ENCODE results near the gene FDX2.

The FDX2 gene

DNA sequence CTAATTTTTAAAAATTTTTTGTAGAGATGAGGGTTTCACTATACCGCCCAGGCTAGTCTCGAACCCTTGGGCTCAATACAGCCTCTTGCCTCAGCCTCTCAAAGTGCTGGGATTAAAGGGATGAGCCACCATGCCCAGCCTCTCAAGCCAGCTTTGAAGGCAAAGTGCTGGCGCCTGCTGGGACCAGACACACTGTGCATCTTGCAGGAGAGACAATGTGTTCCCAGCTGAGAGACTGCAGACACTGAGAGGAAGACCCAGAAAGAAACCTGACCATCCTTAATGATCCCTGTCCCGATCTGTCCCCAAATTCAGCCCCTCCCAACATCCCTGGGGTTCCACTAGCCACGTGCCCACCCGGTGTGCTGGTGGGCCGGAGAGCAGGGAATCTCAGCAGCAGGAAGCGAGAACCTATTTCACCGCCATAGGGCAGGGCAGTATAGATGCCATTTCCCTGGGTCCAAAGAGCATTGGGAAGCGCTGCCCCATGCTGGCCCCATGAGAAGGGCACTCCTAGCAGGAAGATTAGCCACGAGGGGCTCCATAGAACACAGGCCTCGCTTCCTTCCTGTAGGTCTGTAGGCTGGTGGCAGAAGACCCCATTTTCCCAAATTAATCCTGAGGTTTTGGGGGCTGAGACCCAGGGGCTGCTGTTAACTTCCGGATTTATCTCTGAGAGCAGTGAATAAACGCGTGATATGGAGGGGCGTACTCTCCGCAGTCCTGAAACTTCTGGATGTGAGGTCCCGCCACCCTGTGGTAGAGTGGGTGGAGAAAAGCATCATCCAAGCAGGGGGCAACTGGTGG lies 16.5 kb upstream of the FDX2 start:
- Histone ChIP-seq H3K27ac (ENCODE audit: low read depth, low read length, severe bottlenecking) (peak overlapping the region; percentile 96), H3K4me3 (ENCODE audit: extremely low read depth, insufficient read depth, low read length, poor library complexity, severe bottlenecking) (peak overlapping the region; percentile 81), H3K36me3 (ENCODE audit: control insufficient read depth, insufficient read depth, low read length) (peaks cover 40% of the 10 kb centered on the region), H3K9me3 (ENCODE audit: control insufficient read depth, low read length) (no peaks in the 10 kb centered on the region), H3K4me1 (ENCODE audit: control insufficient read depth, insufficient read depth, low read length, poor library complexity, severe bottlenecking) (peaks cover 4% of the 10 kb centered on the region)
- 39 to 43% methylated on average over 12 to 16 of the region's 18 CpGs for WGBS, 2 experiments (ENCODE audit: insufficient coverage in 2 of 2)

DNA sequence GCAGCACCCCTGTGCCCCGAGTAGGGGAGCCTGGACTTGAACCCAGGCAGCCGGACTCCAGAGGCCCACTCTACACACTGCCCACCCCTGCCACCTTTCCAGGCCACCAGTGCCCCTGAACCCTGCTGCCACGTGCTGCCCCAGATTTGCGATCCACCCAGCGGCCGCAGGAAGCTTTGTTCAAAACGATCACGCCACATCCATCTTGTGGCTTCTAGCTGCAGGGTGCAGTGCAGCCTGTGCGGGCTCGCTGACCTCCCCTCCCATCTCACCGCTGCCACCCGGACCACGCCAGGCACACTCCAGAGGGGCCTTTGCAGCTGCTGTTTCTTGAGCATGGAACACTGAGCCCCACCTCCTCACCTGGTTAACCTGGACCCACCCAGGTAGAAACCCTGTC lies 13.7 kb upstream of the FDX2 start:
- Histone ChIP-seq H3K27ac (ENCODE audit: low read depth, low read length, severe bottlenecking) (no peak overlapping the region), H3K4me3 (ENCODE audit: extremely low read depth, insufficient read depth, low read length, poor library complexity, severe bottlenecking) (no peak overlapping the region), H3K4me1 (ENCODE audit: control insufficient read depth, insufficient read depth, low read length, poor library complexity, severe bottlenecking) (peaks cover 4% of the 10 kb centered on the region), H3K9me3 (ENCODE audit: control insufficient read depth, low read length) (no peaks in the 10 kb centered on the region), H3K36me3 (ENCODE audit: control insufficient read depth, insufficient read depth, low read length) (peaks cover 65% of the 10 kb centered on the region)
- 97 to 98% methylated on average over 11 to 12 of the region's 13 CpGs for WGBS, 2 experiments (ENCODE audit: insufficient coverage in 2 of 2)

DNA sequence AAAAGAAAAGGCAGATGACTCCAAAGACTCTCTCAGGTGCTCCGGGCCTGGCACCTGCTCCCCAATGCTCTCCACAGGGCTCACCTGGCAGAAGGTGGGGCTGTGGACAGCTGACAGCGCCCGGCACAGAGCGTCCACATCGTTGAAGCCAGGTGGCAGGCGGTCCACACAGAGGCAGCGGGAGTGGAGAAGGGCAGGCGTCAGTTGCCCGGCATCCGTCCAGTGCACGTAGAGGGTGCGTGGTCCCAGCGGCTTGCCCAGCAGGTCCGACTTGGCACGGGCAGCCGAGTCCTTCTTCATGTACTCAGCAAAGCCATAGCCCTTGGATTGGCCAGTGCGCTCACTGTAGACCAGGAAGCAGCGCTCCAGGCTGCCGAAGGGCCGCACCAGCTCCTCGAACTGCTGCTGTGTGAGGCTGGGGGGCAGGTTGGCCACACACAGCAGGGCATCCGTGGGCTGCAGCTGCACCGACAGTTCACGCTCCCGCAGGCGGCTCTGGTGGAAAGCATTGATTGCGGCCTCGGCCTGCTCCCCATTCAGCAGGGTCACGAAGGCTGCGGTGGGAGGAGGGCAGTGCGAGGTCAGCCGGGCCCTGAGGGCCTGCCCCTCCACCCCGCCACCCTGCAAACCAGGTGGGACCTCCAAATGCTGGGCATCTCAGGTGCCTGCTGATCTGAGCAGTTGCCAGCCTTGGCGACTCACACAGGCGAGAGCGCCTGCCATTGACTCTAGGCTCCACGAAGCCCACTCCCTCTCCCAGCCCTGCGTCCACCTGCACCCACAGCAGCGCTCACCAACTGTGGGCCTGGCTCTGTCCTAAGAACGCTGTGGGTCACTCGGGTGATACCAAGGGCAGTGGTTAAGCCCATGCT lies 13.0 kb upstream of the FDX2 start:
- peaks cover 73% of the 10 kb centered on the region for H3K36me3 ChIP-seq (ENCODE audit: control insufficient read depth, insufficient read depth, low read length)
- no peak overlapping the region for H3K4me3 ChIP-seq (ENCODE audit: extremely low read depth, insufficient read depth, low read length, poor library complexity, severe bottlenecking)
- no peak overlapping the region for H3K27ac ChIP-seq (ENCODE audit: low read depth, low read length, severe bottlenecking)
- H3K4me1 ChIP-seq (ENCODE audit: control insufficient read depth, insufficient read depth, low read length, poor library complexity, severe bottlenecking), result peaks cover 4% of the 10 kb centered on the region
- WGBS, 2 experiments (ENCODE audit: insufficient coverage in 2 of 2), result 97 to 98% methylated on average over 39 of the region's 41 CpGs
- H3K9me3 ChIP-seq (ENCODE audit: control insufficient read depth, low read length), result no peaks in the 10 kb centered on the region

DNA sequence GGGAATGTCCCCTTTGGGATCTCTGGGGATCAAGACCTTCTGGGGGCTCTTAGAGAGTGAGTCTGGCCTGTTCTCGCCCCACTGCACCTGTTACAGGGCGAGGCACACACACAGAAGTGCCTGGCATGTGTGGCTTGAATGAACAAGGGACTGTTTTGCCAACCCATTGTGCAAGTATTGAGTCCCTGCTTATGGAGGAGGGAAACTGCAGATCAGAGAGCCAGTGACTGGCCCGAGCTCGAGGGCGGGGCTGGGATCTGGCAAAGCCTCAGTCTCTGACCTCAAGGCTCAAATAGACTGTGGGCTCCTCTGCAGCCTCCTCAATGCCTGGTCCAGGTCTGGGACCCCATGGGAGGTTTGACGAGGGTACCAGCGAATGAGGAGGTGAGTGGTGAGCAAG lies 12.0 kb upstream of the FDX2 start:
- H3K27ac ChIP-seq (ENCODE audit: low read depth, low read length, severe bottlenecking), result no peak overlapping the region
- H3K4me3 ChIP-seq (ENCODE audit: extremely low read depth, insufficient read depth, low read length, poor library complexity, severe bottlenecking), result no peak overlapping the region
- H3K9me3 ChIP-seq (ENCODE audit: control insufficient read depth, low read length), result no peaks in the 10 kb centered on the region
- WGBS, 2 experiments (ENCODE audit: insufficient coverage in 2 of 2), result 95 to 98% methylated on average over 7 of the region's 7 CpGs
- H3K4me1 ChIP-seq (ENCODE audit: control insufficient read depth, insufficient read depth, low read length, poor library complexity, severe bottlenecking), result peaks cover 4% of the 10 kb centered on the region
- peaks cover 83% of the 10 kb centered on the region for H3K36me3 ChIP-seq (ENCODE audit: control insufficient read depth, insufficient read depth, low read length)

DNA sequence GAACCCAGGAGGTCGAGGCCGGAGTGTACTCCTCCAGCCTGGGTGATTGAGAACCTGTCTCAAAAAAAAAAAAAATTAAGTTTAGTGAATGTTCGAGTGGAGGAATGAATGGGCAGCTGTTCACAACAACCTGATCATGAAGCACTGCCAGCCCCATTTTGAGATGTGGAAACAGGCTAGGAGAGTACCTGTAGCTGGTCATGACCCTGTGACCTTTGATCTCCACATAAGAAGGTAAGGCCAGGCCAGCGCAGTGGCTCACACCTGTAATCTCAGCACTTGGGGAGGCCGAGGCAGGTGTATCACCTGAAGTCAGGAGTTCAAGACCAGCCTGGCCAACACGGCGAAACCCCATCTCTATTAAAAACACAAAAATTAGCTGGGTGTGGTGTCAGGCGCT lies 9.9 kb upstream of the FDX2 start:
- no peak overlapping the region for H3K4me3 ChIP-seq (ENCODE audit: extremely low read depth, insufficient read depth, low read length, poor library complexity, severe bottlenecking)
- H3K9me3 ChIP-seq (ENCODE audit: control insufficient read depth, low read length), result no peaks in the 10 kb centered on the region
- 92 to 96% methylated on average over 5 to 7 of the region's 8 CpGs for WGBS, 2 experiments (ENCODE audit: insufficient coverage in 2 of 2)
- no peak overlapping the region for H3K27ac ChIP-seq (ENCODE audit: low read depth, low read length, severe bottlenecking)
- H3K4me1 ChIP-seq (ENCODE audit: control insufficient read depth, insufficient read depth, low read length, poor library complexity, severe bottlenecking), result no peaks in the 10 kb centered on the region
- H3K36me3 ChIP-seq (ENCODE audit: control insufficient read depth, insufficient read depth, low read length), result peaks cover 98% of the 10 kb centered on the region

DNA sequence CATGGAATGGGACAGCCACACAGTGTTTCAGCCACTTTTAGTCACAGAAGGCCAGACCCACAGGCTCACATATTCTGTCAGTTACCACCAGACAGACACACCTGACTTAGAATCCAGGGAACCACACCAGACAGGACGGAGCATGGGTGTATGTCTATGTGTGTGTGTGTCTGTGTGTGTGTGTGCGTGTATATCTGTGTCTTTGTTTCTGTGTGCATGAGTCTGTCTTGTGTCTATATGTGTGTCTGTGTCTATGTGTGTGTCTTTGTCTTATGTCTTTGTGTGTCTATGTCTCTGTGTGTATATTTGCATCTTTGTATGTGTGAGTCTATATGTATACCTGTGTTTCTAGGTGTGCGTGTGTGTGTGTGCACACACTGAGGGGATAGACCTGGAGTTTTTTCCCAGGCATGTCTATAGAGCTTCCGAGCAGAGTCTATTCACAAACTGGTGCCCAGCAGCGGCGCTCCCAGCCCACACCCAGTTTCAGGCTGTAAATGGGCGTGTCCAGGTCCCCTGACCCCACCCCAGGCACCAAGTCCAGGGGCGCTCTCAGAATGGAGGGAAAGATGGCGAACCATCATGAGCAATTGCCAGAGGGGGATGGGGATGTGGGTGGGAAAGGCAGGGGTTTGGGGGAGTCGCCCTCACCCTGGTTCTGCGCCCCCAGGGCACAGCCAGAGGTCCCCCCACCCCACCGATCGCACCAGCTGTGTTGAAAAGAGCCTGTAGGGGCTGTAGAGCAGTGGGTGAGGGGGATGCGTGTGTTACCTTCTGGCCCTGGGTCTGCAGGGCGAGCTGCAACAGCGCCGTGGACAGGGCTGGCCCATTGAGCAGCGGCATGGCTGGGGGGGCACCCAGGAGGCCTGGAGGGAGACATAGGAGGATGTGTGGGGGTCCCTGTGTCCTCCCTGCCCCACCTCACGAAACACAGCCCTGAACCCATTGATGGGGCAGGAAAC lies 6.3 kb upstream of the FDX2 start:
- H3K4me3 ChIP-seq (ENCODE audit: extremely low read depth, insufficient read depth, low read length, poor library complexity, severe bottlenecking), result no peak overlapping the region
- H3K4me1 ChIP-seq (ENCODE audit: control insufficient read depth, insufficient read depth, low read length, poor library complexity, severe bottlenecking), result no peaks in the 10 kb centered on the region
- peaks cover 97% of the 10 kb centered on the region for H3K36me3 ChIP-seq (ENCODE audit: control insufficient read depth, insufficient read depth, low read length)
- no peak overlapping the region for H3K27ac ChIP-seq (ENCODE audit: low read depth, low read length, severe bottlenecking)
- H3K9me3 ChIP-seq (ENCODE audit: control insufficient read depth, low read length), result no peaks in the 10 kb centered on the region
- WGBS, 2 experiments (ENCODE audit: insufficient coverage in 2 of 2), result 96 to 98% methylated on average over 9 to 18 of the region's 19 CpGs

DNA sequence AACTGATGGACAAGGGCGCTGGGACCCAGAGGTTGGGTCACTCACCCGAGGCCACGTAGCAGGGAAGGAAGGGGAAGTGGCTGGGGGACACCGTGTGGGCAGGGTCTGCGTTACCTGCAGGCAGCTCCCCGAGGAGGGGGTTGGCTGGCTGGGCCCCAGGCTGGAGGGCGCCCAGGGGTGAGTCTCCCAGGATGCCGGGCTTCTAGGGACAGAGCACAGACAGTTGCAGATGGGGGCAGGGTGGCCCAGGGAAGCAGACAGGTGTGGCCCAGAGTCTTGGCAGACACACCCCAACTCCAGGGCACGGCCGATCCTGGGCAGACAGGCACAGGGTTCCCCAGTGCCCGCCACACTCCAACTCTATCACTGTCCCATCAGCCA lies 5.6 kb upstream of the FDX2 start:
- H3K4me1 ChIP-seq (ENCODE audit: control insufficient read depth, insufficient read depth, low read length, poor library complexity, severe bottlenecking), result no peaks in the 10 kb centered on the region
- H3K4me3 ChIP-seq (ENCODE audit: extremely low read depth, insufficient read depth, low read length, poor library complexity, severe bottlenecking), result no peak overlapping the region
- WGBS, 2 experiments (ENCODE audit: insufficient coverage in 2 of 2), result 94 to 98% methylated on average over 9 of the region's 11 CpGs
- no peaks in the 10 kb centered on the region for H3K9me3 ChIP-seq (ENCODE audit: control insufficient read depth, low read length)
- peaks cover 98% of the 10 kb centered on the region for H3K36me3 ChIP-seq (ENCODE audit: control insufficient read depth, insufficient read depth, low read length)
- no peak overlapping the region for H3K27ac ChIP-seq (ENCODE audit: low read depth, low read length, severe bottlenecking)

DNA sequence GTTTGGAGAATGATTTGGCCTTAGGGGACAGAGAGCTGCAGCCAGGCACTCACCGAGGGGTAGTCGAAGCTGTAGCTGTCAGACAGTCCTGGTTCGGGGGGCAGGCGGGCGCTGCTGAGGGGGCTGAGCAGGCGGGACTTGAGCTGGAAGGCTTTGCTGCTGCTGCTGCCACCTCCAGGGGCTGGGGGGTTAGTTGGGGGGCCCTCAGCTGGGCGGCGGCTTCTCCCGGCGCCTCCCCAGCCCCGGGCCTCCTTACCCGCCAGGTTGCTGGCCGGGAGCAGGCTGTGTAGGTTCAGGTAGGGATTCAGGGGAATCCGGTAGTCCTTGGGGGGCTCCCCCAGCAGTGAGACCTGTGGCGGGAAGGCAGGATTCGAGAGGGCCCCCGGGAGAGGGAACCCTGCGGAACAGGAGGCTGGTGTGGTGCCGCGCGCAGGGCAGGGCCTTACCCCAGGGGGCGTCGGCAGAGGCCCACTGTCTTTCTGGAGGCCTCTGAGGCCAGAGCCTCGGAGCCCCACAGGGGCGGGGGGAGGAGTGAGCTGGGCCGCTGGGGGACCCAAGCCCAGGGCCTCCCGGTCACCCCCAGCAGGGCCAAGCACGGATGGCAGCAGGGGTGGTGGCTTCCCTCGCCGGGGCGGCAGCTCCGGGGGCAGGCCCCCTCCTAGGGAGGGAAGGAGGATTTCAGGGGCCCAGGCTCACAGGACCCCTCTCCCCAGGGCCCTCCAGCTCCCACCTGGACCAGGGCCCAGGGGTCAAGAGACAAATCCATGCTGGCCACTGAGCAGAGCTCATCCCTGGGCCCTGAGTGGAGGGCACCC lies 5.0 kb upstream of the FDX2 start:
- Histone ChIP-seq H3K9me3 (ENCODE audit: control insufficient read depth, low read length) (no peaks in the 10 kb centered on the region), H3K36me3 (ENCODE audit: control insufficient read depth, insufficient read depth, low read length) (peaks cover 95% of the 10 kb centered on the region), H3K27ac (ENCODE audit: low read depth, low read length, severe bottlenecking) (no peak overlapping the region), H3K4me3 (ENCODE audit: extremely low read depth, insufficient read depth, low read length, poor library complexity, severe bottlenecking) (no peak overlapping the region), H3K4me1 (ENCODE audit: control insufficient read depth, insufficient read depth, low read length, poor library complexity, severe bottlenecking) (peaks cover 4% of the 10 kb centered on the region)
- WGBS, 2 experiments (ENCODE audit: insufficient coverage in 2 of 2), result 97% methylated on average over 12 to 14 of the region's 32 CpGs

DNA sequence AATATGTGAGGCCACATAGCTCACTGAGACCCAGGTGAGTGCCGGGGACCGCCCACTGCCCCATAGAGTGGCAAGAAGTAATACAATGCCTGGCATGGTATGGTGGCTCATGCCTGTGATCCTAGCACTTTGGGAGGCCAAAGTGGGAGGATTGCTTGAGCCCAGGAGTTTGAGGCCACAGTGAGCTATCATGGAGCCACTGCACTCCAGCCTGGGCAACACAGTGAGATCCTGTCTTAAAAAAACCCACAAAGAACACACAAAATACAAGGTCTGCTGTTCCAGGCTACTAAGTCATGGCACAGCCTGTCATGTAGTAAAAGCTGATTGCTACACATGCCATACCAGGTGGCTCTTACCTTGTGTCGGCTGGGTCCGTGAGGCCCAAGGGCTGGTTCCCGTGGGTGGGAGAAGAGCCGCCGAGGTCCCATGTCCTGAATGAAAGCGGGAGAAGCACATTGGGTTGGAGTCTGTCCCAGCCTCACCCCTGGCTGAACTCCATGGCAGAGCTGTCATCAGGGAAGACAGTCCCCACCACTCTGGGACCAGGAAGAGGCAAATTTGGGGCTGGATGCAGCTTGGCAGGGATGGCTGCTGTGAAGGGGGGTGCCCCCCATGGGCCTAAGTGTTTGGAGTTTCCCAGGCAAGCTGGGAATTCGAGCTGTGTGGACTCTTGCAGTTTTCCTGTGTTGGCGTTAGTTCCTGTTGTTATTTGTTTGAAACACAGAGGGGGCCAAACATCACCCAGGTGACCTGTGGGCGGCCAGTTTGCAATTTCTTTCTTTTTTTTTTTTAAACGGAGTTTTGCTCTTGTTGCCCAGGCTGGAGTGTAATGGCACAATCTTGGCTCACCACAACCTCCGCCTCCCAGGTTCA lies 3.2 kb upstream of the FDX2 start:
- Histone ChIP-seq H3K4me3 (ENCODE audit: extremely low read depth, insufficient read depth, low read length, poor library complexity, severe bottlenecking) (no peak overlapping the region), H3K36me3 (ENCODE audit: control insufficient read depth, insufficient read depth, low read length) (peaks cover 82% of the 10 kb centered on the region), H3K9me3 (ENCODE audit: control insufficient read depth, low read length) (no peaks in the 10 kb centered on the region), H3K27ac (ENCODE audit: low read depth, low read length, severe bottlenecking) (no peak overlapping the region), H3K4me1 (ENCODE audit: control insufficient read depth, insufficient read depth, low read length, poor library complexity, severe bottlenecking) (peaks cover 4% of the 10 kb centered on the region)
- WGBS, 2 experiments (ENCODE audit: insufficient coverage in 2 of 2), result 97 to 98% methylated on average over 8 to 11 of the region's 13 CpGs
